CD4-positive, alpha-beta T cell (primary cell): Measurements from ENCODE around the gene ZNF516. TPM values are rescaled to one million over a fixed set of nuclear protein-coding genes. Genes with fewer than 3 reads are reported as not detected.

Experiments
- ATAC-seq: fragments of 200-7000 bp; cut with Tn5 transposase; one replicate; pipeline ENCODE4 v1.10.0; 2022; ENCODE audit warnings: mild to moderate bottlenecking; ENCODE audit not compliant: poor library complexity
- CTCF ChIA-PET: fragments of 350-600 bp; sonication (Branson Sonifier 250); formaldehyde crosslinking; loops from one replicate; lab custom pipeline; 2021; ENCODE audit warnings: antibody characterized with exemption, inconsistent platforms; lab: Charles Lee
- POLR2A ChIA-PET: fragments of 350-600 bp; sonication (Branson Sonifier 250); formaldehyde crosslinking; loops from one replicate; lab custom pipeline; 2021; ENCODE audit warnings: antibody characterized with exemption, inconsistent platforms; lab: Charles Lee
- DNase-seq, 14 experiments: peaks; one replicate each; pipeline ENCODE4 v3.0.0-alpha.2; 2013 to 2020; ENCODE audit warnings: mixed read lengths in 2 of 14
- H3K27ac ChIP-seq, 2 donors: one replicate each; pipeline versions ENCODE4 v1.5.1 to v1.7.0; 2013; ENCODE audit warnings: low read length in 2 of 2, low read depth in 1 of 2, mild to moderate bottlenecking in 1 of 2
- H3K27me3 ChIP-seq, 2 experiments: 1 replicate in 1 of 2; 2 replicates in 1 of 2; pipeline versions ENCODE4 v1.6.1 to v1.7.0; 2013; ENCODE audit warnings: low read length in 2 of 2, control low read depth in 1 of 2, mild to moderate bottlenecking in 1 of 2, moderate library complexity in 1 of 2; ENCODE audit not compliant: insufficient read depth in 2 of 2, control insufficient read depth in 1 of 2
- H3K36me3 ChIP-seq: one replicate; pipeline ENCODE4 v1.6.1; 2013; ENCODE audit warnings: low read length, control low read depth; ENCODE audit not compliant: insufficient read depth
- H3K4me1 ChIP-seq: one replicate; pipeline ENCODE4 v1.6.1; 2013; ENCODE audit warnings: low read length, control low read depth; ENCODE audit not compliant: insufficient read depth
- H3K4me3 ChIP-seq: one replicate; pipeline ENCODE4 v1.5.1; 2013; ENCODE audit warnings: mild to moderate bottlenecking, low read length, moderate library complexity
- H3K9me3 ChIP-seq, 2 experiments: 1 replicate in 1 of 2; 2 replicates in 1 of 2; pipeline versions ENCODE4 v1.6.1 to v1.7.0; 2013; ENCODE audit warnings: low read length in 2 of 2, mild to moderate bottlenecking in 2 of 2, control low read depth in 1 of 2, moderate library complexity in 1 of 2; ENCODE audit not compliant: control insufficient read depth in 1 of 2, insufficient read depth in 1 of 2
- H3K27ac Mint-ChIP-seq: one replicate; pipeline ENCODE4 v1.8.0; 2020; ENCODE audit warnings: mixed read lengths
- H3K27me3 Mint-ChIP-seq: one replicate; pipeline ENCODE4 v1.8.0; 2021; ENCODE audit warnings: mixed read lengths
- H3K36me3 Mint-ChIP-seq: one replicate; pipeline ENCODE4 v1.8.0; 2021; ENCODE audit warnings: low read depth, mixed read lengths
- H3K4me1 Mint-ChIP-seq: one replicate; pipeline ENCODE4 v1.8.0; 2021; ENCODE audit warnings: low read depth, mixed read lengths
- H3K4me3 Mint-ChIP-seq: one replicate; pipeline ENCODE4 v1.8.0; 2020; ENCODE audit warnings: mild to moderate bottlenecking, mixed read lengths
- H3K9me3 Mint-ChIP-seq: one replicate; pipeline ENCODE4 v1.8.0; 2020; ENCODE audit warnings: mixed read lengths
- intact Hi-C, 2 experiments: fragments of 100-400 bp; cut with DNase I in 1 of 2; cut with micrococcal nuclease in 1 of 2; formaldehyde crosslinking; loops; one replicate each; pipeline versions ENCODE4 v1.15.1 to v1.9.0; 2023 to 2025; cut with DNase I, micrococcal nuclease
- total RNA-seq, 174 experiments: library from RNA in 2 of 174; stranded (reverse) in 2 of 174; gene quantifications; one replicate each; pipeline ENCODE4 v1.2.3 and lab custom pipeline; 2021 to 2026
- TF ChIP-seq, protein P1 (sequence below): fragments of 200-600 bp; IDR thresholded peaks from one replicate; pipeline ENCODE4 v1.8.0; 2022; ENCODE audit warnings: antibody characterized with exemption, mild to moderate bottlenecking

Gene ZNF516
- total RNA-seq, 2 experiments from 2014 or later = 22.4 to 29.3 TPM

DNA sequence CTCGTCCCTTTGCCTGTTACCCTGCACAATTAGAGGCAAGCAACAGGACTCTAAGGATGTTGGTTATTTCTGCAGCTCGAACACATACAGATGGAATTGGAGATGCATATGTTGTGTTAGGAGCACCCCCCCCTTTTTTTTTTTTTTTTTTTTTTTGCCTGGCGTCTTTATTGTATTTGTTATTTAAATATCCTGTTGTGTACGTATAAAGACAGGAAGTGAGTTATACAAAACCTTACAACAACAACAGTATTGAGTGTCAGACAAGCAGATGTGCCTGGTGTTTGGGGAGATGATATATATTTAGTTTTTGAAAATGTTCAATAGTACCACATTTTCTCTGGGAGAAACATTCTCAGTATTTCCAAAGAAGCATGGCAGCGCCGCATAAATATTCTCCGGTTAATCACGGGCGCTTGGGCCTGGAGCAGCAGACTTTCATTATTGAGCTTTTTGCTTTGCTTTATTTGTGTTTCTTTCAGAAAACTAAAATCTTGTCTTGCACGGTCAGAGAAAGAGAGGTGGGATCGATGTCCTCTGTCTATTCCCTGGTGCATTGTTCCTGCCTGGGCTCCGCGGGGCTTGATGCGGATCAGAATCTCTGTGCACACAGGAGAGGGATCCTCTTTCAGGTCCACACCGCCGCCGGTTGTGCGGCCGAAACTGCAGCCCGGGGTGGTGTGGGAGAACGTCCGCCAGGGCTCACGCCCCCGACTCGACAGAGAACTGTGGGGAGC lies 23.2 kb upstream of the ZNF516 start:
- peak in 2 of 14 experiments; percentile 8 to 31 for DNase-seq
- Histone ChIP-seq H3K36me3 (no peaks in the 10 kb centered on the region), H3K4me3 (peak overlapping the region; percentile 40), H3K9me3 (no peaks in the 10 kb centered on the region), H3K4me1 (peaks cover 8% of the 10 kb centered on the region), H3K27me3 (peaks cover 14 to 17% of the 10 kb centered on the region in 2 experiments), H3K27ac (no peak overlapping the region)
- ChIA-PET CTCF (no interaction called here), POLR2A (interaction anchor here (0.6 to 2.1 kb wide), 3 partner anchors 9 to 24 kb away, joined by 3 to 7 read pairs (median 6); partner anchors contain the start of gene ZNF516)
- intact Hi-C loops = no loop called here
- no peaks in the 10 kb centered on the region for H3K9me3 Mint-ChIP-seq
- H3K27me3 Mint-ChIP-seq = peaks cover 57% of the 10 kb centered on the region
- H3K27ac Mint-ChIP-seq = no peak overlapping the region
- H3K4me3 Mint-ChIP-seq = peak overlapping the region; percentile 72
- peaks cover 22% of the 10 kb centered on the region for H3K4me1 Mint-ChIP-seq
- no peaks in the 10 kb centered on the region for H3K36me3 Mint-ChIP-seq
- TF ChIP-seq, protein P1, sequence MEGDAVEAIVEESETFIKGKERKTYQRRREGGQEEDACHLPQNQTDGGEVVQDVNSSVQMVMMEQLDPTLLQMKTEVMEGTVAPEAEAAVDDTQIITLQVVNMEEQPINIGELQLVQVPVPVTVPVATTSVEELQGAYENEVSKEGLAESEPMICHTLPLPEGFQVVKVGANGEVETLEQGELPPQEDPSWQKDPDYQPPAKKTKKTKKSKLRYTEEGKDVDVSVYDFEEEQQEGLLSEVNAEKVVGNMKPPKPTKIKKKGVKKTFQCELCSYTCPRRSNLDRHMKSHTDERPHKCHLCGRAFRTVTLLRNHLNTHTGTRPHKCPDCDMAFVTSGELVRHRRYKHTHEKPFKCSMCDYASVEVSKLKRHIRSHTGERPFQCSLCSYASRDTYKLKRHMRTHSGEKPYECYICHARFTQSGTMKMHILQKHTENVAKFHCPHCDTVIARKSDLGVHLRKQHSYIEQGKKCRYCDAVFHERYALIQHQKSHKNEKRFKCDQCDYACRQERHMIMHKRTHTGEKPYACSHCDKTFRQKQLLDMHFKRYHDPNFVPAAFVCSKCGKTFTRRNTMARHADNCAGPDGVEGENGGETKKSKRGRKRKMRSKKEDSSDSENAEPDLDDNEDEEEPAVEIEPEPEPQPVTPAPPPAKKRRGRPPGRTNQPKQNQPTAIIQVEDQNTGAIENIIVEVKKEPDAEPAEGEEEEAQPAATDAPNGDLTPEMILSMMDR = no peak
- peak; percentile 41 for ATAC-seq

GRCh38 chr18:76515576-76515975 lies 20.5 kb upstream of the ZNF516 start:
- no peaks in the 10 kb centered on the region for H3K9me3 Mint-ChIP-seq
- no peaks in the 10 kb centered on the region for H3K36me3 Mint-ChIP-seq
- H3K27me3 ChIP-seq = peaks cover 14 to 17% of the 10 kb centered on the region in 2 experiments
- peaks cover 8% of the 10 kb centered on the region for H3K4me1 ChIP-seq
- H3K4me3 ChIP-seq = no peak overlapping the region
- TF ChIP-seq, protein P1 = no peak
- ATAC-seq (no peak), DNase-seq (no peak)
- POLR2A ChIA-PET = no interaction called here
- H3K9me3 ChIP-seq = no peaks in the 10 kb centered on the region
- H3K27ac Mint-ChIP-seq = no peak overlapping the region
- CTCF ChIA-PET = no interaction called here
- H3K27me3 Mint-ChIP-seq = peaks cover 60% of the 10 kb centered on the region
- no peak overlapping the region for H3K4me3 Mint-ChIP-seq
- peaks cover 22% of the 10 kb centered on the region for H3K4me1 Mint-ChIP-seq
- no peak overlapping the region for H3K27ac ChIP-seq
- intact Hi-C loops = no loop called here
- H3K36me3 ChIP-seq = no peaks in the 10 kb centered on the region

GRCh38 chr18:76514573-76514972 lies 19.5 kb upstream of the ZNF516 start:
- POLR2A ChIA-PET = interaction anchor here (0.6 to 0.7 kb wide), 2 partner anchors 63 to 1624 kb away, joined by 3 read pairs; no protein-coding TSS in a partner anchor
- peaks cover 51% of the 10 kb centered on the region for H3K27me3 Mint-ChIP-seq

More at GRCh38 chr18:76514573-76514972, 19.5 kb upstream of the ZNF516 start:
- Histone ChIP-seq H3K4me3 (no peak overlapping the region), H3K4me1 (peaks cover 8% of the 10 kb centered on the region), H3K36me3 (no peaks in the 10 kb centered on the region), H3K9me3 (no peaks in the 10 kb centered on the region), H3K27ac (no peak overlapping the region), H3K27me3 (peaks cover 14 to 17% of the 10 kb centered on the region in 2 experiments)
- intact Hi-C loops = no loop called here
- ATAC-seq (no peak), DNase-seq (no peak)
- Mint-ChIP-seq H3K27ac (no peak overlapping the region), H3K9me3 (no peaks in the 10 kb centered on the region), H3K4me1 (peaks cover 22% of the 10 kb centered on the region), H3K4me3 (no peak overlapping the region), H3K36me3 (no peaks in the 10 kb centered on the region)
- CTCF ChIA-PET = no interaction called here
- TF ChIP-seq, protein P1 = no peak
